Activated T-cell treated with anti-CD3 and anti-CD28 coated beads, Interleukin-2, amount 50 U/mL, for 24 hours (primary cell): ENCODE measurements around the gene TP53AIP1.

Experiments used
- DNase-seq: peaks from one replicate; pipeline ENCODE4 v3.0.0-alpha.2; 2020
- H3K27ac Mint-ChIP-seq: 2 replicates; pipeline ENCODE4 v1.8.0; 2020; ENCODE audit warnings: mild to moderate bottlenecking, mixed read lengths
- H3K27me3 Mint-ChIP-seq: 2 replicates; pipeline ENCODE4 v1.8.0; 2020; ENCODE audit warnings: mixed read lengths
- H3K36me3 Mint-ChIP-seq: 2 replicates; pipeline ENCODE4 v1.8.0; 2020; ENCODE audit warnings: low read depth, mixed read lengths
- H3K4me1 Mint-ChIP-seq: 2 replicates; pipeline ENCODE4 v1.8.0; 2020; ENCODE audit warnings: low read depth, mixed read lengths
- H3K4me3 Mint-ChIP-seq: 2 replicates; pipeline ENCODE4 v1.8.0; 2020; ENCODE audit warnings: mild to moderate bottlenecking, moderate library complexity, mixed read lengths
- H3K9me3 Mint-ChIP-seq: 2 replicates; pipeline ENCODE4 v1.8.0; 2020; ENCODE audit warnings: mixed read lengths

The TP53AIP1 gene

DNA sequence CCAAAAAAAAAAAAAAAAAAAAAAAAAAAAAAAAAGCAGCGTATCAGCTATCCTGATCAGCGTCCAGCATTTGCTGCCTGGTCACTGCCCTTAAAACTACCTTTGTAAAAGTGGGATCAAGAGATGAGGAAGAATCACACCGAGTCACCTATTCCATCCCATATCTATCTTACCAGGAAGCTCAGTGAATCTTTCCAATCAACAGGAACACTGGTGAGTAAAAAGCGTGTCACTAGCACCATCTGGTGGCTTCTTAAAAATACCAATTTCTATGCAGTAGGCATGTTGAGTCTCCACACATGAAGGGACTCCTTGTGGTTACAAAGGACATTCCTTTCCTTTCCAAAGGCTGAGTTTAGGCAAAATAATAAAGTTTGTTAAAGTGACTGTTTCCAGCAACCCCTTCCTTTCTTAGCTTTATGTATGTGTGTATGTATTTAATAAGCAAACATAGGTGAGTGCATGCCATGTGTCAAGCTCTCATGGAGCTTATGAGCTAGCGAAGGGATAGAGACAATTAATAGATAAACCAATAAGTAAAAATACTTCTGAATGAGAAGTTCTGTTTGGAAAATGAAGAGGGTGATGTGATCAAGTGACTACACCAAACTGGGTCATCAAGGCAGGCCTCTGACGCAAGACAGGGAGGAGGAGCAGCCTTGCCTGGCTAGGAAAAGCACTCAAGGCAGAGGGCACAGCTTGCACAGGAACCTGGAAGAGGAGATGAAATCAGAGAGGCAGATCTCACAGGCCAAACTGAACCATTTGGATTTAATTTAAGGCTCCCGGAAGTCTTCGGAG is 13.9 kb upstream of the TP53AIP1 start:
- no peak for DNase-seq
- no peak overlapping the region for H3K27ac Mint-ChIP-seq
- H3K27me3 Mint-ChIP-seq: peaks cover 11% of the 10 kb centered on the region
- no peak overlapping the region for H3K4me3 Mint-ChIP-seq
- no peaks in the 10 kb centered on the region for H3K36me3 Mint-ChIP-seq
- H3K4me1 Mint-ChIP-seq: peaks cover 2% of the 10 kb centered on the region
- no peaks in the 10 kb centered on the region for H3K9me3 Mint-ChIP-seq

DNA sequence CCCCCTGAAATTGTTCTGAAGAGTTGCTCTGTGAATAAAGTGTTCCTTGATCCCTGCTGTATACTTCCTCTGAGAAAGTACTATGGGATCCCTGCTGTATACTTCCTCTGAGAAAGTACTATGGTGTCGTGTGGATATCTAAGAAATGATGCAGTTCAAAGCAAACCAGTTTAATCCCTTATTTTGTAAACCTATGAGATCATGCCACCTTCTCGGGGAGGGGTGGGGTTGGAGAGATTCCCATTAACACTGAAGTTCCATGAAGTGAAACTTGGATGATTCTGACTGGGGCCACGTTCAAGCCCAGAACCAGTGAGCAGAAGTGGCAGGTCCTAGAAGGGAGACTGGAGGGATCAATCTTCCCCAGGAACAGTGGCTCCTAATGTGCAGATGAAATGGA is 13.0 kb upstream of the TP53AIP1 start:
- Mint-ChIP-seq H3K9me3 (no peaks in the 10 kb centered on the region), H3K36me3 (no peaks in the 10 kb centered on the region), H3K27ac (no peak overlapping the region), H3K27me3 (peaks cover 11% of the 10 kb centered on the region), H3K4me3 (no peak overlapping the region), H3K4me1 (peaks cover 2% of the 10 kb centered on the region)
- DNase-seq: no peak

DNA sequence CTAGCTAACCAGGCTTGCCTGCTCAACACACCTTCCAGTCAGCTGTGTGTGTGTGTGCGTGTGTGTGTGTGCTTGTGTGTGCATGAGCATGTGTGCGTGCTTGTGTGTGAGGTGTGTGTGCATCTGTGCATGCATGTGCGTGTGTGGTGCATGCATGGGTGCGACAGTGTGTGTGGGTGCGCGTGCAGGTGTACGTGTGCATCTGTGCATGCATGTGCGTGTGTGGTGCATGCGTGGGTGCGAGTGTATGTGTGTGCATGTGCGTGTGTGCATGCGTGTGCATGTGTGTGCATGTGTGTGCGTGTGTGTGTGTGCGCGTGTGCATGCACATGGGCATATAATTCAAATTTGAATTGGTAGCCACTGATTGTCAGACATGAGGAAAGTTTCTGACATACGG is 10.5 kb upstream of the TP53AIP1 start:
- Mint-ChIP-seq H3K27ac (no peak overlapping the region), H3K4me1 (peaks cover 2% of the 10 kb centered on the region), H3K4me3 (no peak overlapping the region), H3K9me3 (no peaks in the 10 kb centered on the region), H3K27me3 (peaks cover 11% of the 10 kb centered on the region), H3K36me3 (no peaks in the 10 kb centered on the region)
- no peak for DNase-seq

GRCh38 chr11:128949791-128950454 is 7.3 kb upstream of the TP53AIP1 start:
- no peaks in the 10 kb centered on the region for H3K9me3 Mint-ChIP-seq
- no peak overlapping the region for H3K4me3 Mint-ChIP-seq
- no peaks in the 10 kb centered on the region for H3K36me3 Mint-ChIP-seq
- no peaks in the 10 kb centered on the region for H3K4me1 Mint-ChIP-seq
- H3K27me3 Mint-ChIP-seq: peaks cover 3% of the 10 kb centered on the region
- DNase-seq: no peak
- H3K27ac Mint-ChIP-seq: no peak overlapping the region

- no peaks in the 10 kb centered on the region for H3K9me3 Mint-ChIP-seq
These were observed 5.9 kb upstream of the TP53AIP1 start for GRCh38 chr11:128948583-128948982.

GRCh38 chr11:128947773-128948172 is 5.1 kb upstream of the TP53AIP1 start:
- H3K4me3 Mint-ChIP-seq: no peak overlapping the region
- no peak for DNase-seq
- no peaks in the 10 kb centered on the region for H3K9me3 Mint-ChIP-seq
- H3K27ac Mint-ChIP-seq: no peak overlapping the region
- no peaks in the 10 kb centered on the region for H3K4me1 Mint-ChIP-seq
- H3K36me3 Mint-ChIP-seq: no peaks in the 10 kb centered on the region
- no peaks in the 10 kb centered on the region for H3K27me3 Mint-ChIP-seq

More at GRCh38 chr11:128948583-128948982, 5.9 kb upstream of the TP53AIP1 start:
- H3K4me1 Mint-ChIP-seq: no peaks in the 10 kb centered on the region
- H3K27ac Mint-ChIP-seq: no peak overlapping the region
- no peaks in the 10 kb centered on the region for H3K27me3 Mint-ChIP-seq
- no peaks in the 10 kb centered on the region for H3K36me3 Mint-ChIP-seq
- no peak overlapping the region for H3K4me3 Mint-ChIP-seq
- no peak for DNase-seq

DNA sequence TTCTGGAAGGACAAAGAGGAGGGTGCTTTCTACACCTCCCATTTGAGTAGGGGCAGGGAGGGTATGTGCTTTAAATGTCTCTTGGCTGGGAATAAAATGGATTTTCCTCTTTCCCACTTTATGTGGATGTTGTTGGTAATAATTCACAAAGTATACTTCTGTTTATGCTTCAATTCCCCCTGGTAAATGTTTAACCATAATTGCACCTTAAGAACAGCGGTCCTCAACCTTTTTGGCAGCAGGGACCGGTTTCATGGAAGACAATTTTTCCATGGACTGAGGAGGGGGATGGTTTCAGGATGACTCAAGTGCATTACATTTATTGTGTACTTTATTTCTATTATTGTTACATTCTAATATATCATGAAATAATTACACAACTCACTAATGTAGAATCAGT is 4.0 kb upstream of the TP53AIP1 start:
- no peak overlapping the region for H3K4me3 Mint-ChIP-seq
- DNase-seq: no peak
- H3K9me3 Mint-ChIP-seq: no peaks in the 10 kb centered on the region
- no peaks in the 10 kb centered on the region for H3K4me1 Mint-ChIP-seq
- H3K27ac Mint-ChIP-seq: no peak overlapping the region
- H3K27me3 Mint-ChIP-seq: no peaks in the 10 kb centered on the region
- H3K36me3 Mint-ChIP-seq: no peaks in the 10 kb centered on the region

GRCh38 chr11:128943428-128943976 is 831 bp upstream of the TP53AIP1 start:
- no peak for DNase-seq
- no peaks in the 10 kb centered on the region for H3K27me3 Mint-ChIP-seq
- no peaks in the 10 kb centered on the region for H3K4me1 Mint-ChIP-seq
- H3K36me3 Mint-ChIP-seq: no peaks in the 10 kb centered on the region
- H3K4me3 Mint-ChIP-seq: no peak overlapping the region
- no peaks in the 10 kb centered on the region for H3K9me3 Mint-ChIP-seq
- no peak overlapping the region for H3K27ac Mint-ChIP-seq

- H3K36me3 Mint-ChIP-seq: no peaks in the 10 kb centered on the region
- H3K27me3 Mint-ChIP-seq: no peaks in the 10 kb centered on the region
- no peaks in the 10 kb centered on the region for H3K9me3 Mint-ChIP-seq
- H3K4me1 Mint-ChIP-seq: no peaks in the 10 kb centered on the region
- no peak for DNase-seq
- no peak overlapping the region for H3K4me3 Mint-ChIP-seq
- H3K27ac Mint-ChIP-seq: no peak overlapping the region
These were observed 429 bp downstream of the TP53AIP1 start for GRCh38 chr11:128942272-128942612.

- no peaks in the 10 kb centered on the region for H3K36me3 Mint-ChIP-seq
- no peaks in the 10 kb centered on the region for H3K9me3 Mint-ChIP-seq
- H3K4me3 Mint-ChIP-seq: no peak overlapping the region
- H3K4me1 Mint-ChIP-seq: no peaks in the 10 kb centered on the region
- no peak for DNase-seq
- no peak overlapping the region for H3K27ac Mint-ChIP-seq
- H3K27me3 Mint-ChIP-seq: no peaks in the 10 kb centered on the region
These were observed 949 bp downstream of the TP53AIP1 start for GRCh38 chr11:128941573-128942271.

DNA sequence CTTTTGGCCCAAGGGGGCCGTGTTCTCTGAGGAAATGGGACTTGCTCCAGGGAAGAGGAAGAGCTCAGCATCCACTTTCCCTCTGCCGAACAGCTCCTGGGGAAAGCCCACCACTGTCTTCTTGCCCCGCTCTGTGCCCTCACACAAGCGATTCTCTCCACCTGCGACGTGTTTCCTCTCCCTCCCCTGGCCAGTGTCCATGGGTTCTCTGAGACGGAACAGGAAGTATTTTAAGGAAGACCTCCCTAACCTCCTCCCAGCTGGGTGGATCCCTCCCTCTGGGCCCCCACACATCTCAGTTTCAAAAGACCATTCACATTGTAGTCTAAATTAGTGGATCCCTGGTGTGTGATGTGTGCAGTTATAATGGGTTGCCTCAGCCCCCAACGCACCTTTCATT is 1.6 kb downstream of the TP53AIP1 start:
- H3K4me3 Mint-ChIP-seq: no peak overlapping the region
- no peaks in the 10 kb centered on the region for H3K4me1 Mint-ChIP-seq
- no peak for DNase-seq
- H3K27ac Mint-ChIP-seq: no peak overlapping the region
- no peaks in the 10 kb centered on the region for H3K27me3 Mint-ChIP-seq
- H3K36me3 Mint-ChIP-seq: no peaks in the 10 kb centered on the region
- H3K9me3 Mint-ChIP-seq: no peaks in the 10 kb centered on the region

GRCh38 chr11:128940603-128941002 is 2.1 kb downstream of the TP53AIP1 start:
- no peaks in the 10 kb centered on the region for H3K36me3 Mint-ChIP-seq
- no peaks in the 10 kb centered on the region for H3K4me1 Mint-ChIP-seq
- no peaks in the 10 kb centered on the region for H3K27me3 Mint-ChIP-seq
- DNase-seq: no peak
- H3K9me3 Mint-ChIP-seq: no peaks in the 10 kb centered on the region
- no peak overlapping the region for H3K4me3 Mint-ChIP-seq
- no peak overlapping the region for H3K27ac Mint-ChIP-seq

GRCh38 chr11:128940156-128940555 is 2.5 kb downstream of the TP53AIP1 start:
- DNase-seq: no peak
- no peaks in the 10 kb centered on the region for H3K36me3 Mint-ChIP-seq
- H3K4me3 Mint-ChIP-seq: no peak overlapping the region
- no peaks in the 10 kb centered on the region for H3K27me3 Mint-ChIP-seq
- H3K27ac Mint-ChIP-seq: no peak overlapping the region
- no peaks in the 10 kb centered on the region for H3K4me1 Mint-ChIP-seq
- H3K9me3 Mint-ChIP-seq: no peaks in the 10 kb centered on the region

- Mint-ChIP-seq H3K9me3 (no peaks in the 10 kb centered on the region), H3K4me1 (no peaks in the 10 kb centered on the region), H3K36me3 (no peaks in the 10 kb centered on the region), H3K4me3 (no peak overlapping the region), H3K27me3 (no peaks in the 10 kb centered on the region), H3K27ac (no peak overlapping the region)
- DNase-seq: no peak
These were observed 3.1 kb downstream of the TP53AIP1 start for GRCh38 chr11:128939591-128939990.
